NCI-H446 (cell line): ENCODE measurements around the gene COX7A2L.
"Not testable (repeated sequence)": the region's sequence is repeated elsewhere in the genome, so short reads cannot be mapped to it uniquely, and the experiment has no call there.

Source experiments
- DNase-seq, 2 experiments: peaks; one replicate each; lab custom pipeline; 2025; lab: John Stamatoyannopoulos, UW

The COX7A2L gene

DNA sequence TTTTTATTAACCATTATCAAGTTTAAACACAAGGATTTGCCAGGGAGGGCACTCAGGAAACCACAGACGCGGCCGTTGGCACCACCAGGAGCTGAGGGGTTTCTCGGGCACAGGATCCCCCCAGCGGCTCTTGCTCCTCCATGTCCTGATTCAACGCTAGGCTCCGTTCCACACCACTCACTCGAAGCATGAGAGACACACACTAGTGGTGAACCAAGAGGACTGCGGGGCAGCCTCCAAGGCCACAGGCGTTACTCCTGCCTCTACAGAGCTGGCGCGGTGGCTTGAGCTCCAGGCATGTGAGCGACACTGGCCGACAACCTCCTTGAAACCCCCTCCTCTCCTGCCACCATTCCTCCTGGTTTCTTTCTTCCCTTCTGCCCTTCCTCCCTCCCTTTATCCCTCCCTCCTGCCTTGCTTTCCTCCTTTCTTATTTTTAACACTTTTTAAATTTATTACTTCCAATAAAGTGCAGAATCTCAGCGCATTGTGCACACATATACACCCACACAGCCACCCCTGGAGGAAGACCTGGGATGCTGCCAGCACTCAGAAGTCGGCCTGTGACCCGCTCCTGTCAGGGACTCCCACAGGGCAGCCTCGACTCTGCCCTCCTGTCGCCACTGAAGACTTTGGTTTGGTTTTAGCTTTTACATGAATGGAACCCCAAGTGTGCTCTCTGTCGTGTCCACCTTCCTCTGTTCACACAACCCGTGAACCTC lies 21.7 kb downstream of the COX7A2L start:
- peak in 1 of 2 experiments; percentile 24 for DNase-seq

GRCh38 chr2:42338567-42339190 lies 22.3 kb downstream of the COX7A2L start:
- peak; percentile 37 to 50 for DNase-seq

- no peak for DNase-seq
Measured at GRCh38 chr2:42337846-42338566, 23.0 kb downstream of the COX7A2L start.

DNA sequence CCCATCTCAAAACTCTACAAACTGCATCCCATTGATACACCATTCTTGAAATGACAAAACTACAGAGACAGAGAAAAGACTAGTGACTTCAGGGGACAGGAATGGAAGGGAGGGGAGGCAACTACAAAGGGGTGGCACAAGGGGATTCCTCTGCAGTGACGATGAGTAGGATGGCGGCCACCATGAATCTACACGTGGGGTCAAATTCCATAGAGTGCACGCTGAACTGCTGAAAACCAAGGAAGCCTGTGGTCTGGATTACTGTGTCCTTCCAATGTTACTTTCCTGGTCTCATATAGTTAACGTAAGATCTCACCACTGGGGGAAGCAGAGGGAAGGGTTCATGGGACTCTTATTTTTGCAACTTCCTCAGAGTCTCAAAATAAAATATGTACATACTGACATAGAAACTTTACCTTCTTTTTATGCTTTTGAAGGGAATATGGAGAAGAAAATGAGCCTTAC lies 23.6 kb downstream of the COX7A2L start:
- DNase-seq, result no peak

DNA sequence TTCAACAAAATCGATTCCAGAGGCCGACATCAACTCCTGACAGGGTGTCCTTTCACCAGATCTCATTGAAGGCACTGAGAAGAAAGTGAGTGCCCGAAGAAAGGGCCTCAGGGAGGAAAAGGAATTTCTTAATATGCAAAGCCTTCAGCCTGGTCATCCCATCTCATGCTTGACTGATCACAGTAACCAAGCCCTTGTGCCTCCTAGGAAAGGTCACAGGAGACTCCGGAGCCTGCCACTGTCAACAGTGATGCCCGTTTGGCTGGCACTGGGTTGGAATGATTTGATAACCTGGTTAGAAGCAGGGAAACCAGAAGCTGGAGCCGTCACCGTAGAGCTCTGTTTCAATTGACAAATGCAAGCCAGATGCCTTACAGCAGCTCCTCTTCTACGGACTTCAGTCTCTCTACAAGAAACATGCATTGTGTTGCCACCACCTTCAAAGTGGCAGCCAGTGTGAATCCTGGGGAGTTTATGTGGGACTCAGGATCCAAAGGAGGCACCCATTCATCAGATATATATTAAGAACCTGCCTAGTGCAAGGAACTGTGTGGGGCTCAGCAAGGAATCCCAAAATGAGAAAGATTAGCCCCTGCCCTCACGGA lies 24.6 kb downstream of the COX7A2L start:
- no peak for DNase-seq

GRCh38 chr2:42335514-42336104 lies 25.4 kb downstream of the COX7A2L start:
- no peak for DNase-seq

DNA sequence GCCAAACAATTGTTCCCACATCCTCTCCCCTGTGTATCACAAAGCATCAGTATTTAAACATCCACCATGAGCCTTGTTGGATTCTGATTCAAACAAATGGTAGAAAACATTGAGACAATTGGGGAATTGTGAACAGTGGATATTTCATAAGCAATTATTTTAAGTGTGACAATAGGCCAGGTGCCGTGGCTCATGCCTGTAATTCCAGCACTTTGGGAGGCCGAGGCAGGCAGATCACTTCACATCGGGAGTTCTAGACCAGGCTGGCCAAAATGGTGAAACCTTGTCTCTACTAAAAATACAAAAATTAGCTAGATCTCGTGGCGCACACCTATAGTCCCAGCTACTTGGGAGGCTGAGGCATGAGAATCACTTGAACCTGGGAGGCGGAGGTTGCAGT lies 26.2 kb downstream of the COX7A2L start:
- not testable (repeated sequence) for DNase-seq

GRCh38 chr2:42334220-42334619 lies 26.8 kb downstream of the COX7A2L start:
- no peak for DNase-seq

- no peak for DNase-seq
Measured at GRCh38 chr2:42333579-42333978, 27.4 kb downstream of the COX7A2L start.

GRCh38 chr2:42332575-42332974 lies 28.4 kb downstream of the COX7A2L start:
- no peak for DNase-seq

- DNase-seq, result no peak
Measured at GRCh38 chr2:42331569-42332284, 29.3 kb downstream of the COX7A2L start.

DNA sequence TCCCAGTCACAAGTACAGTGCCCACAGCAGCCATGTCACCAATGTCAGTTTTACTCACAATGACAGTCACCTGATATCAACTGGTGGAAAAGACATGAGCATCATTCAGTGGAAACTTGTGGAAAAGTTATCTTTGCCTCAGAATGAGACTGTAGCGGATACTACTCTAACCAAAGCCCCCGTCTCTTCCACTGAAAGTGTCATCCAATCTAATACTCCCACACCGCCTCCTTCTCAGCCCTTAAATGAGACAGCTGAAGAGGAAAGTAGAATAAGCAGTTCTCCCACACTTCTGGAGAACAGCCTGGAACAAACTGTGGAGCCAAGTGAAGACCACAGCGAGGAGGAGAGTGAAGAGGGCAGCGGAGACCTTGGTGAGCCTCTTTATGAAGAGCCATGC lies 31.3 kb downstream of the COX7A2L start:
- DNase-seq, result no peak

GRCh38 chr2:42328923-42329322 lies 32.1 kb downstream of the COX7A2L start:
- DNase-seq, result no peak

DNA sequence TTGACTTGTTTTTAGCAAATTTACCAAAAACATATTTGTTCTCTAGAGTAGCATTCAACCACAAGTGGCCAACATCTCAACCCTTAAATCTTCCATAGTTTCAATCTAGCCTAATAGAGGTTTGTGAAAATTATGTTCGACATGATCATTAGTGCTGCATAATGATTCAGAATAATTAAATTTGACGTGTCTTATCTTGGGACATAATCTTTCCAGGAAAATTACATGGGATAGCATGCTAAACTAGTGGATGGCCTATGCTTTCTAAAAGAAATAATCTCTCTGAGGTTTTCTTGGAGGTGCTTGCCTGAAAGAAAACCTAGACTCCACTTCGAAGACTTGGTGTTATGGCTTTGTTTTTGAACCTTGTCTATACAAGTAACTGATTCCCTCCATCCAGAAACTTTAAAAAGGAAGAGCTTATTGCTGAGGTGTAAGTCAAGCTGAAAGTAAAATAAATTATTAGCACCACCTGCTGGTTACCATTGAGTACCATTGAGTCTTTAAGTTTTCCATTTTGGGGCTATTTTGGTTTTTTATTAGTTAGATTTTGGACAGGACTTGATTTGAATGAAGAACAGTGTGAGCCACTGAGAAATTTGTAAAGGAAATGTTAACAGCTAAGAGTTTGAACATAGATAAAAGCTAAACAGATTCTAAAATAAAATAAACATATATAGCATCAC lies 32.7 kb downstream of the COX7A2L start:
- peak in 1 of 2 experiments; percentile 12 for DNase-seq

GRCh38 chr2:42327125-42327524 lies 33.9 kb downstream of the COX7A2L start:
- DNase-seq, result no peak

DNA sequence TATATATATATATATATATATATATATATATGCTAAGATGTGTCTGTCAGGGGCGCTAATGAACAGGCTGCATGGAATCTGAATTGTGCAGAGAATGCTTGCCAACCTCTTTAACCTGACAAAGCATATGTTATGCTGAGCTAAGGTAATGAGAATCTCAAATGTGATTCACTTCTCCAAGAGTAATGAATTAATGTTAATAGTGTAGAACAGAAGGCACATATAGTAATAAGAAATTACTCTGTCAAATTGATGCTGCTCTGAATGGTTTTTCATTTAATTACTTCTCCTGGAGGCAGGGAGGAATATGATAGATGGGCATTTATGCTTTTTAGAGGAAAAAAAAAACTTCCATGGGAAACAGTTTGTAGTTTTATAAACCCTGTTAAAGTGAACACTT lies 35.4 kb downstream of the COX7A2L start:
- no peak for DNase-seq

- no peak for DNase-seq
Measured at GRCh38 chr2:42324949-42325348, 36.1 kb downstream of the COX7A2L start.

DNA sequence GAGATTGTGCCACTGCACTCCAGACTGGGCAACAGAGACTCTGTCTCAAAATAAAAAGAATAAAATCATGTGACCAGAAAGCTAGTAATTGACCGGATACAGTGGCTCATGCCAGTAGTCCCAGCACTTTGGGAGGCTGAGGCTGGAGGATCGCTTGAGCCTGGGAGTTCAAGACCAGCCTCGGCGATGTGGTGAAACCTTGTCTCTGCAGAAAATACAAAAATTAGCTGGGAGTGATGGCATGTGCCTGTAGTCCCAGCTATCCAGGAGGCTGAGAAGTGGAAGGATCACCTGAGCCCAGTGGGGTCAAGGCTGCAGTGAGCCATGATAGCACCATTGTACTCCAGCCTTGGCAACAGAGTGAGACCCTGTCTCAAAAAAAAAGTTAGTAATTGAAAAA lies 36.8 kb downstream of the COX7A2L start:
- DNase-seq, result no peak

- DNase-seq, result no peak
Measured at GRCh38 chr2:42321452-42322064, 39.5 kb downstream of the COX7A2L start.

GRCh38 chr2:42319265-42319664 lies 41.8 kb downstream of the COX7A2L start:
- no peak for DNase-seq
